HG03520 (cell line): ENCODE measurements around the gene SLC66A1.
A peak's percentile ranks its signal among the peaks of the same experiment; 100 is the strongest.
"Not testable (repeated sequence)": the region's sequence is repeated elsewhere in the genome, so short reads cannot be mapped to it uniquely, and the experiment has no call there.

Experiments
- ATAC-seq: cut with Tn5 transposase; IDR thresholded peaks from one replicate; pipeline ENCODE4 v1.9.1; 2021; ENCODE audit warnings: mild to moderate bottlenecking, moderate library complexity; ENCODE audit not compliant: unreplicated experiment

Gene SLC66A1

GRCh38 chr1:19304081-19304480 lies 8.0 kb upstream of the SLC66A1 start:
- not testable (repeated sequence) for ATAC-seq

DNA sequence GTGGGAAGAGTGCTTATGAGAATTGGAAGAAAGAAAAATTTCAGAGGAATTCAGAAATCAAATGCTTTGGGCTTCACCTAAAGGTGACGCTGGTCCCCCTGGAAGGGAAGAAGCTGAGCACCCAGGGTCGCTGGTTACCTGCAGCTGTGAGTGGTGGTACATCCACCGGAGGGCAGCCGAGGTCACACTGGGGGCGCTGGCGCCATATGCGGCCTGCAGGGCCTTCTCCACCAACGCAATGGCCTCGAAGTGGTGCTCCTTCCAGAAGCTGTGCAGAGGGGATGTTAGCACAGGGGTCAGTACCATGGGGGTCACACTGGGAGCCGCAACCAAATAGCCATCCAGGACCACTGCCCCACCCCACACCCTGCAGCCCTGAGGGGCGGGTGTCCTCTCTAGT lies 6.2 kb upstream of the SLC66A1 start:
- no peak for ATAC-seq

GRCh38 chr1:19306941-19307340 lies 5.2 kb upstream of the SLC66A1 start:
- no peak for ATAC-seq

DNA sequence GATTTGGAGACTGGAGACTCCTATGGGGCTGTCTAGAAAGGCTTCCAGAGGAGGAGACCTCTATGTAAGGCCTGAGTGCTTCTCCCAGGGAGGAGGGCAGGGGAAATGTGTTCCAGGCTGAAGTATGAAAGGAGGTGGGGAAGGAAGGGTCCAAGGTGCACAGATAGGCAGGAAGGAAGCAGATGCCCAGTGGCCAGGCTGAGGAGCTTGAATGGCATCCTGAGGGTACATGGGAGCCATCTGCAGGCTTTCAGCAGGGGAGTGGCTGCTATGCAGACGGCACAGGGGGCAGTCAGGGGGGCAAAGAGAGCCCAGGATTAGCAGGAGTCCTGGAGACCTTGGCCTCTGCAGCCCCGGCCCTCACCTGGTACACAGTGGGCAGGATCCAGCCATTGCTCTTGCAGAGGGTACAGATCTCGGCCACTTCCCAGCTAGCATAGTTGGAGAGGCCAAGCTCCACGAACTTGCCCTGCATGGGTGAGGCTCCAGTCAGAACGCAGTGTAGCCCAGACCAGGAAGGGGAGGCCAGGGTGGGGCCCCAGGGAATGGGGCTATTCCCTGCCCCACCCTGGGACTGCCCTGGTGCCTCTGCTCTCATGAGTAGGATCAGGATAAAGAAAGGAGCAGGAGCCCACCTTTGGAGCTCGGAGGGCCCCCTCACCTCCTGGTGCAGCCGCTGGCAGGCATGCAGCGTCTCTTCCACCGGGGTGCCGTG lies 4.2 kb upstream of the SLC66A1 start:
- no peak for ATAC-seq

DNA sequence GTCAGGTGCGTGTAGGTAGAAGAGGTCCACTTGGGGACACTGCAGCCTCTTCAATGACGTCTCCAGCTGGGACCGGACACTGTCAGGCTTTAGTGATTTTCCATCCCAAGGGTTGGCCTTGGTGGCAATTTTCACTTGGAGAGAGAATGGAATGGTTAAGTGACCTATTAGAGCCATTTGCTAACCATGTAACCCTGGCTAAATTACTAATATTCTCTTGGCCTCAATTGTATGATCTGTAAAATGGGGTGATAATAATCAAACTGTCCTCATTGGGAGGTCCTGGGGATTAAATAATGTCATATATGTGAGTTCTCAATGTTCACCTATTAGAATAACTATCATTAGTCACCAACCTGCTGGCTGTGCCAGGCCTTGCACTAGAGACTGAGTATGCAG lies 3.6 kb upstream of the SLC66A1 start:
- ATAC-seq: no peak

- ATAC-seq: no peak
These were observed 2.9 kb upstream of the SLC66A1 start for GRCh38 chr1:19309123-19309813.

DNA sequence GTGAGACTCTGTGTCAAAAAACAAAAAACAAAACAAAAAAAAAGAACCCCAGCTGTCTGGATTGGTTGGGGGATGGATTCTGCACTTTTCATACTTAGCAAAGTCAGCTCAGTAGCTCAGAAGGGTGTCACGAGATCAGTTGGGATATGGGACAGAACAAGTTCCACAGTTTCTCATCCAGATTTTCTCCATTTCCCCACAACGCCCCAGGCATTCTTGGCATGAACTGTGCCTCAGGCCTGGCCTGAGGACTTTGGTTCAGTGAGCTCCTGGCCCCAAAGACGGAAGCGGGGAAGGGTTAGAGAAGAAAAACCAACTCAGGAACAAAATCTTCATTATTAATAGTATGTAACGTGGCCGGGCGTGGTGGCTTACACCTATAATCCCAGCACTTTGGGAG lies 2.1 kb upstream of the SLC66A1 start:
- no peak for ATAC-seq

- ATAC-seq: no peak
These were observed 1.2 kb upstream of the SLC66A1 start for GRCh38 chr1:19310720-19311502.

- ATAC-seq: no peak
These were observed 609 bp upstream of the SLC66A1 start for GRCh38 chr1:19311503-19311930.

DNA sequence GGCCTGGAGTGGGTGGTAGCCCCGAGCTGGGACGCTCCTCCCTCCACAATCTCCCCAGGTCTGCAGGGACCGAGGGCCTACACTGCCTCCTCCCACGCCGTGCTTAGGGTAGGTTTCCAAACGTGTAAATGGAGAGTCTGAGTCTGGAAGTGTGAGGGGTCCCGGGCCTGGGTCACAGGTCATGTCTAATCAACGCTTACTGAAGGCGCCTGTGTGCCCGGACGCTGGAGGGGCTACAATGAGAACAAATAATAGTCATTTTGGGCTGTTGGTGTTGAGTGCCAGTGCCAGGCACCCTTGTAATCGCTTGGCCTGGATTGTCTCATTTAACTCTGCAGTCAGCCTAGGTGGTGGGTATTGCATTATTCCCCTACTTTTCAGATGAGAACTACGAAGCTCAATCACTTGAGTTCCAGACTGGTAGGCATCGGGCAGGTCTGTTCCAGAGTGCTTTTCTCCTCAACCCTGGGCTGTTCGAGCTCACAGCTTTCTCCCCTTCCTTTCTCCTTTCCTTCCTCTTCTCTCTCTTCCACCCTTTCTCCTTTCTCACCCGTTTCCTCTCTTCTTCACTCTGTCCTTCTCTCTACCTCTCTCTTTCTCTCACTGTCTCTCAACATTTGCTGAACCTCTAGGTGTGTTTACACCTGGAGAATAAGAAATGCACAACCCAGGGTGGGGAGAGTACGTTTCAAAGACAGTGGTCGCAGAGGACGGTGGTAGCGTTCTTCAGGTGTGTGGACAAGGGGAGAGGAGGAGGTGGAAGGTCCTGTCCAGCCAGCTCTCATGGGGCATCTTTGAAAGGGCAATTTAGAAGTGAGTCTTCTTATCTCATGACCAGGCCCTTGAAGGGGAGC lies 883 bp downstream of the SLC66A1 start:
- peak; percentile 9 for ATAC-seq

DNA sequence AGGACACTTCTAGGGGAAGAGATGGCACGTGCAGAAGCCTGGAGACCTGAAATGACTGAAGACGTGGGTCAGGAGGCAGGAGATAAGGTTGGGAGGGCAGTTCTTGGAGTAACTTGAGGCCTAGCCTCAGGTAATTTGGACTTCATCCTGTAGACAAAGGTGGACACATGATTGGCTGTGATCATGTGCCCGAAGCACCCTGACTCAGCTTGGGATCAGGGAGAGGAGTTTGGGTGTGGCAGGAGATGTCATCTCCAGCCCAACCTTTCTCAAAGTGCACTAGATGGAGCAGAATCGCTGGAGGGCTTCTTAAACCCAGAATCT lies 1.5 kb downstream of the SLC66A1 start:
- ATAC-seq: no peak

GRCh38 chr1:19313961-19314882 lies 2.1 kb downstream of the SLC66A1 start:
- ATAC-seq: no peak

- ATAC-seq: no peak
These were observed 3.5 kb downstream of the SLC66A1 start for GRCh38 chr1:19315378-19316198.

DNA sequence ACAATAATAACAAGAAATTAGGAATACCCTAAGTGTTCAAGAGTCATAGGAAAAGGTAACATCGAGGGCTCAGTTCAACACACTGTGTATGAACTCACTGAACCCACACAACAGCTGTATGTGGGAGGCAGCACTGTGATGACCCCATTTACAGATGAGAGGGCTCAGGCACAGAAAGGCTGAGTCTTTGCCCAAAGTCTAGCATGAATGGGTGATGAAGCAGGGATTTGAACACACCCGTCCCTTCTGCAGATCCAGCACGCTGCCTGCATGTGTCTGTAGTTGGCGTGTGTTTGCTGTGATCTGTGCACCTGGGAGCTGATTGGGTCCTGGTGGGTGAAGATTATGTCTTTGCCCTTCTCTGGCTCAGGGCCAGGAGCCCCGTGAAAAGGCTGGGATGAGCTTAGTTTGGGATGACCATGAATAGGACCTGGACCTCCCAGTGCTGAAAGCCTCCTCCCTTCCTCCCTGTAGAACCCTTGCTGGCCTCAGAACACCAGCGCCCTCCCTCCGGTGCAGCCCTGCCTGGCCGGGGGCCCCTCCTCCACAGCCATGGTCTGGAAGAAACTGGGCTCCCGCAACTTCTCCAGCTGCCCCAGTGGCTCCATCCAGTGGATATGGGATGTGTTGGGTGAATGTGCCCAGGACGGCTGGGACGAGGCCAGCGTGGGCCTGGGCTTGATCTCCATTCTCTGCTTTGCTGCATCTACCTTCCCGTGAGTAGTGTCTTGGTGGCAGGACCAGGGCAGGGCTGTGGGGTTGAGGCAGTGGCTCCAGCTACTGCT lies 5.2 kb downstream of the SLC66A1 start:
- ATAC-seq: no peak

GRCh38 chr1:19319196-19319595 lies 7.1 kb downstream of the SLC66A1 start:
- no peak for ATAC-seq

DNA sequence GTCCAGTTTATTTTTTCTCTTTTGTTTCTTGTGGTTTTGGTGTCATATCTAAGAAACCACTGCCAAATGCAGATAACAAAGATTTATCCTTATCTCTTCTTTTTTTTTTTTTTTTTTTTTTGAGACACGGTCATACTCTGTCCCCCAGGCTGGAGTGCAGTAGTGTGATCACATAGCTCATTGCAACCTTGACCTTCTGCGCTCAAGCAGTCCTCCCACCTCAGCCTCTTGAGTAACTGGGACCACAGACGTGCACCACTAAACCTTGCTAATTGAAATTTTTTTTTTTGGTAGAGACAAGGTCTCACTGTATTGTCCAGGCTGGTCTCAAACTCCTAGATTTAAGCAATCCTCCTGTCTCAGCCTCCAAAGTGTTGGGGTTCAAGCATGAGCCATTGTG lies 8.9 kb downstream of the SLC66A1 start:
- ATAC-seq: no peak

- no peak for ATAC-seq
These were observed 10.4 kb downstream of the SLC66A1 start for GRCh38 chr1:19322481-19322880.

GRCh38 chr1:19323987-19324664 lies 12.0 kb downstream of the SLC66A1 start:
- ATAC-seq: no peak
